MM.1S (cell line): ENCODE data around the gene TNK1.

Source experiments
- DNase-seq: peaks from one replicate; pipeline ENCODE4 v3.0.0-alpha.2; 2015
- H2AFZ ChIP-seq: fragments of 300-600 bp; sonication (generic); 2 replicates; pipeline ENCODE4 v1.6.0; 2016; ENCODE audit warnings: antibody characterized with exemption, low read length
- H3F3A ChIP-seq: fragments of 300-600 bp; sonication (generic); 2 replicates; pipeline ENCODE4 v1.6.1; 2016; ENCODE audit warnings: mild to moderate bottlenecking, antibody characterized with exemption, low read length, moderate library complexity, mixed read lengths; ENCODE audit not compliant: insufficient read depth
- H3K27ac ChIP-seq: fragments of 300-600 bp; sonication (generic); 2 replicates; pipeline ENCODE4 v1.5.1; 2016; ENCODE audit warnings: mild to moderate bottlenecking, low read length
- H3K27me3 ChIP-seq: fragments of 300-600 bp; sonication (generic); replicated peaks from 2 replicates; pipeline ENCODE4 v1.6.0; 2016; ENCODE audit warnings: low read length; ENCODE audit not compliant: insufficient read depth
- H3K36me3 ChIP-seq: fragments of 300-600 bp; sonication (generic); replicated peaks from 2 replicates; pipeline ENCODE4 v1.6.1; 2016; ENCODE audit warnings: mild to moderate bottlenecking, low read length, mixed read lengths; ENCODE audit not compliant: insufficient read depth
- H3K4me1 ChIP-seq: fragments of 300-600 bp; sonication (generic); 2 replicates; pipeline ENCODE4 v1.6.1; 2016; ENCODE audit warnings: low read length, mixed read lengths
- H3K4me2 ChIP-seq: fragments of 300-600 bp; sonication (generic); 2 replicates; pipeline ENCODE4 v1.6.0; 2016; ENCODE audit warnings: low read depth, low read length
- H3K4me3 ChIP-seq: fragments of 300-600 bp; sonication (generic); 2 replicates; pipeline ENCODE4 v1.5.1; 2016; ENCODE audit warnings: low read length, mixed read lengths
- H3K79me2 ChIP-seq: fragments of 300-600 bp; sonication (generic); 2 replicates; pipeline ENCODE4 v1.6.1; 2016; ENCODE audit warnings: mixed run types, low read length, mixed read lengths
- H3K9ac ChIP-seq: fragments of 300-600 bp; sonication (generic); 2 replicates; pipeline ENCODE4 v1.6.1; 2016; ENCODE audit warnings: low read length, mixed read lengths
- H3K9me2 ChIP-seq: fragments of 300-600 bp; sonication (generic); replicated peaks from 2 replicates; pipeline ENCODE4 v1.6.1; 2016; ENCODE audit warnings: mild to moderate bottlenecking, low read length, mixed read lengths; ENCODE audit not compliant: insufficient read depth
- H3K9me3 ChIP-seq: fragments of 300-600 bp; sonication (generic); replicated peaks from 2 replicates; pipeline ENCODE4 v1.6.1; 2016; ENCODE audit warnings: mild to moderate bottlenecking, low read length, mixed read lengths; ENCODE audit not compliant: insufficient read depth
- H4K20me1 ChIP-seq: fragments of 300-600 bp; sonication (generic); 2 replicates; pipeline ENCODE4 v1.6.1; 2016; ENCODE audit warnings: mild to moderate bottlenecking, low read length, moderate library complexity, mixed read lengths; ENCODE audit not compliant: insufficient read depth
- CTCF ChIP-seq: fragments of 300-600 bp; sonication (generic); IDR thresholded peaks from 2 replicates; pipeline ENCODE4 v1.5.1; 2016; ENCODE audit warnings: antibody characterized with exemption, low read length, mixed read lengths
- EZH2 ChIP-seq: fragments of 300-600 bp; sonication (generic); optimal IDR thresholded peaks from 2 replicates; pipeline ENCODE3; 2017; ENCODE audit warnings: low read depth, mild to moderate bottlenecking, antibody characterized with exemption, low read length, mixed read lengths
- EZH2phosphoT487 ChIP-seq: fragments of 300-600 bp; sonication (generic); IDR thresholded peaks from 2 replicates; pipeline ENCODE4 v1.6.1; 2018; ENCODE audit warnings: antibody characterized with exemption, low read length

TNK1 gene

GRCh38 chr17:7340179-7340578 lies 40.7 kb upstream of the TNK1 start:
- Histone ChIP-seq H3K4me1 (peaks cover 3% of the 10 kb centered on the region; the same call in 1 of the 2 replicates), H3K4me3 (no peak overlapping the region), H3K4me2 (no peak overlapping the region), H3F3A (0 out of 2 replicates have a peak, but pooled peaks cover 3% of the 10 kb centered on the region), H3K36me3 (no peaks in the 10 kb centered on the region), H3K27ac (no peak overlapping the region), H4K20me1 (no peaks in the 10 kb centered on the region), H3K27me3 (no peaks in the 10 kb centered on the region), H2AFZ (no peak overlapping the region), H3K9me2 (no peaks in the 10 kb centered on the region), H3K79me2 (peaks cover 24% of the 10 kb centered on the region), H3K9ac (no peak overlapping the region), H3K9me3 (no peaks in the 10 kb centered on the region)
- TF ChIP-seq EZH2 (no peak), EZH2phosphoT487 (no peak), CTCF (no peak)
- DNase-seq = no peak

GRCh38 chr17:7341842-7342241 lies 39.0 kb upstream of the TNK1 start:
- Histone ChIP-seq H3K9me2 (no peaks in the 10 kb centered on the region), H3K4me1 (no peaks in the 10 kb centered on the region), H3K9ac (no peak overlapping the region), H2AFZ (no peak overlapping the region), H3K79me2 (peaks cover 18% of the 10 kb centered on the region), H3K4me2 (no peak overlapping the region), H3F3A (0 out of 2 replicates have a peak, but pooled peaks cover 3% of the 10 kb centered on the region), H3K4me3 (no peak overlapping the region), H3K9me3 (no peaks in the 10 kb centered on the region), H3K27me3 (no peaks in the 10 kb centered on the region), H3K36me3 (no peaks in the 10 kb centered on the region), H4K20me1 (no peaks in the 10 kb centered on the region), H3K27ac (no peak overlapping the region)
- no peak for DNase-seq
- TF ChIP-seq EZH2 (no peak), EZH2phosphoT487 (no peak), CTCF (no peak)

- Histone ChIP-seq H3F3A (no peaks in the 10 kb centered on the region), H4K20me1 (no peaks in the 10 kb centered on the region), H3K27ac (no peak overlapping the region), H3K9me2 (no peaks in the 10 kb centered on the region), H3K9me3 (no peaks in the 10 kb centered on the region), H3K27me3 (no peaks in the 10 kb centered on the region), H3K4me1 (no peaks in the 10 kb centered on the region), H3K79me2 (0 out of 2 replicates have a peak, but pooled peaks cover 6% of the 10 kb centered on the region), H3K4me3 (no peak overlapping the region), H3K9ac (no peak overlapping the region), H3K4me2 (no peak overlapping the region), H3K36me3 (no peaks in the 10 kb centered on the region), H2AFZ (no peak overlapping the region)
- TF ChIP-seq EZH2phosphoT487 (no peak), EZH2 (no peak), CTCF (no peak)
- DNase-seq = no peak
Observed at GRCh38 chr17:7343250-7343649, 37.6 kb upstream of the TNK1 start.
